HG03095 (cell line): Measurements from ENCODE around the gene ADRM1.

Source experiments
- ATAC-seq: cut with Tn5 transposase; IDR thresholded peaks from one replicate; pipeline ENCODE4 v1.9.1; 2021; ENCODE audit warnings: moderate library complexity; ENCODE audit not compliant: unreplicated experiment

The ADRM1 gene

DNA sequence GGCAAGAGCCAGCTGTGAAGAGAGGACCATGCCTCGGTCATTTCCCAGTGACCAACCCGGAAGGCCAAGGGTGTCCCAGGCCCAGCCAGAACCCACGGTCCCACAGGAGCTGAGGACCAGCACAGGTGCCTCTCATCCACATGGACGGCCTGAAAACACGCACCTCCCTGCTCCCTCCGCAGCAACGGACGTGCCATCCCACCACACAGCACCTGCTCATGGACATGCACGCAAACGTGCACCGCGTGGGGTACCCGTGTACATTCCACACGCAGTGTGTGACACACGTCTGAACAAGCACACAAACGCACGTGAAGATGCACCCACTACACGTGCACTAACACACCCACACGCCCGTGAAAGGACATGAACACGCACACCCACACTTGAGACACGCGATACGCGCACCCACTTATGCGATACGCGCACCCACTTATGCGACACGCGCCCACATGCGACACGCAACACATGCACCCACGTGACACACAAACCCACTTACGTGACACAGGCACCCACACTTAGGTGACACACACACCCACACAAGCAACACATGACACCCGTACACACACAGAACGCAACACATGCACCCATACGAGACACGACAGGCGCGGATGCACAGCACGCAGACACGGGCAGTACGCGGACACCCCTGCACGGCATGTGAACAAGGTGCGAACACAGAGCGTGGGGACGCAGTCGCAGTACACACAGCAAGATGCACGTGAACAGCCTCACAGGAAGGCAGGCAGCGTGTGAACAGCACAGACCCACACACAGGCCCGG, 34.2 kb downstream of the ADRM1 start:
- no peak for ATAC-seq

- no peak for ATAC-seq
Measured at GRCh38 chr20:62337558-62338293, 34.9 kb downstream of the ADRM1 start.

- no peak for ATAC-seq
Measured at GRCh38 chr20:62338294-62338620, 35.5 kb downstream of the ADRM1 start.

GRCh38 chr20:62339647-62340062, 36.9 kb downstream of the ADRM1 start:
- ATAC-seq = peak; percentile 77

DNA sequence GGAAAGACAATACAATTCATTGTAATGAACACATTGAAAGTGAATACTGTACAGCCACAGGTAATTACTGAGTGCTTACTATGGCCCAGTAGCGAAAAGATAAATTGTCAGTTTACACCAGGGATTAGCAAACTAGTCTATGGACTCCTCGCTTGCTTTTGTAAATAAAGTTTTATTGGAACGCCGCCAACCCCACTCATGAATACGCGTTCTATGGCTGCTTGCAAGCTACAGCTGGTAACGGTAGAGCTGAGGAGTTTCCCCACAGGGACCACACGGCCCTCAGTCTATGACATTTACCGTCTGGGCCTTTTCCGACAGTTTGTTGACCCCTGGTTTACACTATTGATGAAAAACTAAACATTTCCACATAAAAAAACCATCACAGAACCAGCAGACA, 40.1 kb downstream of the ADRM1 start:
- no peak for ATAC-seq

DNA sequence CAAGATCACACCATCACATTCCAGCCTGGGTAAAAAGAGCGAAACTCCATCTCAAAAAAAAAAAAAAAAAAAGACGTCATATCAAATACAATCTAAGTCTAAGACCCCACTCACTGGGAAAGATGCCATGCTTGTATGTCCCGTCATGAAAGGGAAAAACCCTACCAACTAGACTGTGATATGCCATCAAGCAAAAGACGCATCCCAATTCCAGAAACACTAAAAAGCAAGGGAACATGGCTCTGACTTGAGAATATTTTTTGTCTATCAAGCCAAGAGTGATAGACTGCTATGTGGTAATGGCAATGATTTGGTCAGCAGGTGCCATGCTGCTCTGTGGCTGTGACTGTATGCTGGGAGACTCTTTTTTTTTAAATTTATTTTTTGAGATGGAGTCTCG, 41.3 kb downstream of the ADRM1 start:
- ATAC-seq = no peak

DNA sequence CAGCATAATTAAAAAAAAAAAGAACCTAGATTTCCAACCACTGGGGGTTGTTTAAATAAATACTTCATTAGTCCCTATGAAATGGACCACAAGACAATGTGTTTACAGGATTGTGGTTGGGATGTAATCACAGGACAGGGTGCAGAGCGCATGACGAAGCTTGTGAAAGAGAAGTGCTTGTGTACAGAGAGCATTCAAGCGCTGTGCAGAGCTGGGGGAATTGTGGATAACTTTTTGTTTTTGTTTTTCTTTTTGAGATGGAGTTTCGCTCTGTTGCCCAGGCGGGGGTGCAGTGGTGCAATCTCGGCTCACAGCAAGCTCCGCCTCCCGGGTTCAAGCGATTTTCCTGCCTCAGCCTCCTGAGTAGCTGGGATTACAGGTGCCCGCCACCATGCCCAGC, 42.0 kb downstream of the ADRM1 start:
- no peak for ATAC-seq

DNA sequence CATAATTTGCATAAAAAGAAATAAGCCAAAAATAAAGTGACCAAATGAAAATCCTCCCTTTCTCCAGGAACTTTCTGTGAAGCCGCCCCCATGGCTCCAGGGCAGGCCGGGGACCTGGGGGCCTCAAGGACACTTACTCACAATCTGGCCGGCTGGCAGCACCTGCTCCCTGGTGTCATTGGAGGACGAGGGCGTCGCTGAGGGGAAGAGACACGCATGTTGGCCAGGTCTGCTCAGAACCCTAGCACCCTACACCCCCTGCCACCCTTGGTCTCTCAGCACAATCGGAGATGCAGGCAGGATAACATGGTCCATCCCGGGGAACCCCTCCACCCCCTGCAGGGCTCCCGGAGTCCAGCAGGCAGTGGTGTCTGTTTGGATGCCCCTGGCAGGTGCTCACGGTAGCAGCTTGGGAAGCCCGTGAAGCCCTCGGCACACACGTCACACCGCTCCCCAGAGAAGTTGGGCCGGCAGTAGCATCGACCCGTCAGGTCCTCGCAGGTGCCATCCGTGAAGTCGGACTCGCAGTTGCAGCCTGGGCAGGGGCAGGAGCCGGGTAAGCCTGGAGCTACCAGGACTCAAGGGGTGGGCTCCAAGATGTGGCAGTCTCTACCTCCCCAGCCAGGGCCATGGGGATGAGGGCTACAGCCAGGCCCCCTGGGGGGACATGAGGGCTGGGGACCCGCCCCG, 43.0 kb downstream of the ADRM1 start:
- ATAC-seq = no peak

DNA sequence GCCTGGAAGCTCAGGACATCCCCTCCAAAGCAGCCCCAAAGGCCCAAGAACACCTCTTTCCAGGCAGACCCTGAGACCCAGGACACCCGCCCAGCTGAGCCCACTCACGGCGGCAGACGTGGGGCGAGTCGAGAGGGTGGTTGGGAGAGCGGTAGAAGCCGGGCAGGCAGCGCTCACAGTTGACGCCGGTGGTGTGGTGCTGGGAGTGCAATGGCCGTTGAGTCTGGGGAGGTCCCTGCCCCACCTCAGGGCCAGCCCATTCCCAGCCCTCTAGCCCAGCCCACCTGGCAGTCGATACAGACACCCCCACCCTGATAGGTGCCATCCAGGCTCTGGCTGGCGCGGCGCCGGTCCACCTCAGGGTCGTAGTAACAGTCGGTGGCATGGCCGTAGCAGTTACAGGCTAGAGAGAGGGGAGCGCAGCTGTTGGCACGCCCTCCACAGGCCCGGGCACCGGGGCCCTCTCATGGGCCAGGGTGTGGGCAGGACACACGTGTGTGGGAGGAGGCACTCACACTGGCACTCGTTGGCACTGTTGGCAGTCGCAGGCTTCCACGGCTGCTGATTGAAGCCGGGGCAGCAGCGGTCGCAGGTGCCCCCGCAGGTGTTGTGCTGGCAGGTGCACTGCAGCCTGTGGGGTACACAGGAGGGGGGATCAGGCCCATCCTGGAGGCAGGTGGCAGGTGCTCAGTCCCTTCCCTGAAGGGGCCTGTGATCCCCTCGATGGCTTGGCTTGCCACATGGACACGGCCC, 43.8 kb downstream of the ADRM1 start:
- no peak for ATAC-seq

DNA sequence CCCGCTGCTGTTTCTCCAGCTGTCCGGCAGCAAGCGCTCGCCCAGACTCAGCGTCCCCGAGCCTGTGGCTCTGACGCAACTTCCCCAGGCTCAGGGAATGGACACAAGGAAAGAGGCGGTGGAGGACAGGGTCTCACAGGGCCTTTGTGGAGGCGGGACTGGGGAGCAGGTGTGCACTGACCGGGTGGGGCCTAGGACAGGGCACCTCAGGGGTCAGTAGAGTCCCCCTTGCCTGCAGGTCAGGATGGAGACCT, 44.3 kb downstream of the ADRM1 start:
- no peak for ATAC-seq

- ATAC-seq = no peak
Measured at GRCh38 chr20:62347445-62347844, 44.6 kb downstream of the ADRM1 start.

- no peak for ATAC-seq
Measured at GRCh38 chr20:62348604-62349003, 45.8 kb downstream of the ADRM1 start.

DNA sequence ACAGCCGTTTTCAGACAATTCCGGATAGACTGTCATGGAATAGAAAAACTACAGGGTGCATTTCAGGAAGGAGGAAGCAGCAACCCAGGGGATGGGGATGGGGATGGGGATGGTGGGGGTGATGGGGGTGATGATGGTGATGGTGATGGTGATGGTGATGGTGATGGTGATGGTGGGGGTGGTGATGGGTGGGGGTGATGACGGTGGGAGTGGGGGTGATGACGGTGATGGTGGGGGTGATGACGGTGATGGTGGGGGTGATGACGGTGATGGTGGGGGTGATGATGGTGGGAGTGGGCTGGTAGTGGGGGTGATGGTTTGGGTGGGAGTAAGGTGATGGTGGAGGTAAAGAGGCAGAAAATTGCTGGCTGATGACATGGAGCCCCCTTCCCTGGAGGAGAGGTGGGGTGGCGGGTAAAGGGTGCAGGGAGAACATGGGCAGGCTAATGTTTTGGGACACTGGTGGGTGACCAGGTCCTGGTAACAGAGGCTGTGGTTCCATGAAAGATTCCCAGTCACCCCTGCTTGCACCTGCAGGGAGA, 46.8 kb downstream of the ADRM1 start:
- no peak for ATAC-seq

- no peak for ATAC-seq
Measured at GRCh38 chr20:62350098-62350628, 47.4 kb downstream of the ADRM1 start.

- no peak for ATAC-seq
Measured at GRCh38 chr20:62350629-62351422, 48.0 kb downstream of the ADRM1 start.

- no peak for ATAC-seq
Measured at GRCh38 chr20:62351469-62352401, 48.9 kb downstream of the ADRM1 start.

DNA sequence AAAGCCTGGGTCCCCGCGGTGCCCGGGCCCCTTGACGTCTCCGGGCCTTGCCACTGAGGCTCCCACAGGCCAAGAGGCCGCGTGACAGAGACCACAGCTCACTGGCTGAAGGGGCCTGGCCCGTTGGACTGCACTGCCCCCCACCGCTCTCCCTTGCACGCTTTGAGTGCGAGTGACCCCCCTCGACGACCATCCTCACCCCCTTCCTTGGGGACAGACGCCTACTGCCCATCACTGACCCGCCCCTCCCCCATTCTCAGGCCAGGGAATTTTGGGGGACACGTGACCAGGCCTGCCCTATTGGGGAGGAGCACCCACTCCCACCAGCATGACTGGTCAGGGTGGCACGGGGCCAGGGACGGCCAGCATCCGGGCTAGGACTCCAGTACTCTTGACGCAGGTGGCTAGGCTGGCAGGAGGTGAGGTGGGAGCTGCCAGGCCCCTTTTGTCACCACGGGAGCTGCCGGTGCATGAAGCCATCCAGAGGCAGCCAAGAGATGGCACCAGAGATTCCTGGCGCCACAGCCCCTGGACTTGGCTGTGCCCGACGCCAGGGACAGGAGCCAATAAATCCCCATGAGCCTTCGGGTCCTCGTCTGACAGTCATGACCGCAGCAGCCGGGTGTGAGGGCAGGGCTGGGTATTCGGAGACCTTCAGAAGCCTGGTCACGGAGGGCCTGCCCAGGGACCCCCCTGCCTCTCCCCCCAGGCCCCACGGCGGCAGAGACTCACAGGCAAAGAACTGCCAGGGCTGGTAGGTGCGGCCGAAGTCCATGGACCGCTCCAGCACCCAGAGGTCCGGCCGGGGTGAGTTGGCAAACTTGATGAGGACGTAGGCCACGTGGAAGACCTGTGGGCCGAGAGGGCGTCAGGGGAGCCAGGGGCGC, 49.8 kb downstream of the ADRM1 start:
- no peak for ATAC-seq
